Memory B cell (primary cell): ENCODE data around the gene PNPLA3.
"Not testable (repeated sequence)": the region's sequence is repeated elsewhere in the genome, so short reads cannot be mapped to it uniquely, and the experiment has no call there.

Experiments
- ATAC-seq: fragments of 150-1000 bp; cut with Tn5 transposase; 2 replicates; pipeline ENCODE4 v1.10.0; 2021; ENCODE audit warnings: low read depth, mild to moderate bottlenecking, moderate library complexity
- DNase-seq, 2 donors: peaks; one replicate each; pipeline ENCODE4 v3.0.0; 2022; ENCODE audit warnings: low spot score in 2 of 2
- H3K27ac Mint-ChIP-seq: one replicate; pipeline ENCODE4 v1.8.0; 2022; ENCODE audit warnings: mild to moderate bottlenecking, moderate library complexity, mixed read lengths
- H3K27me3 Mint-ChIP-seq: one replicate; pipeline ENCODE4 v1.8.0; 2022; ENCODE audit warnings: mixed read lengths
- H3K36me3 Mint-ChIP-seq: one replicate; pipeline ENCODE4 v1.8.0; 2022; ENCODE audit warnings: mild to moderate bottlenecking, mixed read lengths
- H3K4me1 Mint-ChIP-seq: one replicate; pipeline ENCODE4 v1.8.0; 2022; ENCODE audit warnings: mixed read lengths
- H3K4me3 Mint-ChIP-seq: one replicate; pipeline ENCODE4 v1.8.0; 2022; ENCODE audit warnings: mild to moderate bottlenecking, moderate library complexity, mixed read lengths
- H3K9me3 Mint-ChIP-seq: one replicate; pipeline ENCODE4 v1.8.0; 2022; ENCODE audit warnings: mixed read lengths

The PNPLA3 gene

GRCh38 chr22:43900206-43900605, 23.4 kb upstream of the PNPLA3 start:
- Mint-ChIP-seq H3K36me3 (no peaks in the 10 kb centered on the region), H3K27me3 (peaks cover 19% of the 10 kb centered on the region), H3K9me3 (no peaks in the 10 kb centered on the region), H3K4me3 (no peak overlapping the region), H3K27ac (no peak overlapping the region), H3K4me1 (no peaks in the 10 kb centered on the region)
- DNase-seq (no peak), ATAC-seq (no peak)

- H3K27me3 Mint-ChIP-seq, result peaks cover 17% of the 10 kb centered on the region
- no peak overlapping the region for H3K27ac Mint-ChIP-seq
- no peaks in the 10 kb centered on the region for H3K36me3 Mint-ChIP-seq
- DNase-seq (no peak), ATAC-seq (no peak)
- H3K9me3 Mint-ChIP-seq, result no peaks in the 10 kb centered on the region
- H3K4me1 Mint-ChIP-seq, result no peaks in the 10 kb centered on the region
- H3K4me3 Mint-ChIP-seq, result no peak overlapping the region
Measured at GRCh38 chr22:43901976-43902643, 21.5 kb upstream of the PNPLA3 start.

GRCh38 chr22:43903033-43903432, 20.6 kb upstream of the PNPLA3 start:
- not testable (repeated sequence) for H3K27ac Mint-ChIP-seq, H3K9me3 Mint-ChIP-seq, H3K36me3 Mint-ChIP-seq, DNase-seq, H3K4me3 Mint-ChIP-seq, ATAC-seq, H3K4me1 Mint-ChIP-seq
- peaks cover 17% of the 10 kb centered on the region for H3K27me3 Mint-ChIP-seq

GRCh38 chr22:43904412-43904811, 19.2 kb upstream of the PNPLA3 start:
- H3K4me1 Mint-ChIP-seq, H3K9me3 Mint-ChIP-seq, H3K36me3 Mint-ChIP-seq, H3K27ac Mint-ChIP-seq, ATAC-seq, H3K4me3 Mint-ChIP-seq: not testable (repeated sequence)
- peaks cover 13% of the 10 kb centered on the region for H3K27me3 Mint-ChIP-seq
- DNase-seq, result peak; percentile 31 to 33

- ATAC-seq, result no peak
- Mint-ChIP-seq H3K27me3 (peaks cover 18% of the 10 kb centered on the region), H3K9me3 (no peaks in the 10 kb centered on the region), H3K36me3 (no peaks in the 10 kb centered on the region), H3K4me1 (no peaks in the 10 kb centered on the region), H3K4me3 (no peak overlapping the region), H3K27ac (no peak overlapping the region)
- no peak for DNase-seq
Measured at GRCh38 chr22:43905681-43906080, 17.9 kb upstream of the PNPLA3 start.

GRCh38 chr22:43909708-43910107, 13.9 kb upstream of the PNPLA3 start:
- Mint-ChIP-seq H3K9me3 (peaks cover 5% of the 10 kb centered on the region), H3K27me3 (peaks cover 19% of the 10 kb centered on the region), H3K4me1 (peaks cover 4% of the 10 kb centered on the region), H3K4me3 (no peak overlapping the region), H3K36me3 (no peaks in the 10 kb centered on the region), H3K27ac (no peak overlapping the region)
- no peak for DNase-seq
- ATAC-seq, result no peak

- ATAC-seq, result no peak
- H3K4me3 Mint-ChIP-seq, result no peak overlapping the region
- H3K36me3 Mint-ChIP-seq, result no peaks in the 10 kb centered on the region
- H3K27me3 Mint-ChIP-seq, result peaks cover 19% of the 10 kb centered on the region
- peaks cover 4% of the 10 kb centered on the region for H3K4me1 Mint-ChIP-seq
- no peak for DNase-seq
- H3K9me3 Mint-ChIP-seq, result peaks cover 5% of the 10 kb centered on the region
- no peak overlapping the region for H3K27ac Mint-ChIP-seq
Measured at GRCh38 chr22:43910178-43910695, 13.4 kb upstream of the PNPLA3 start.

- no peak overlapping the region for H3K27ac Mint-ChIP-seq
- ATAC-seq, result no peak
- peaks cover 5% of the 10 kb centered on the region for H3K9me3 Mint-ChIP-seq
Measured at GRCh38 chr22:43911351-43911750, 12.3 kb upstream of the PNPLA3 start.

GRCh38 chr22:43917521-43917920, 6.1 kb upstream of the PNPLA3 start:
- no peak overlapping the region for H3K4me3 Mint-ChIP-seq
- peaks cover 5% of the 10 kb centered on the region for H3K9me3 Mint-ChIP-seq
- peaks cover 28% of the 10 kb centered on the region for H3K27me3 Mint-ChIP-seq
- no peak overlapping the region for H3K27ac Mint-ChIP-seq
- no peaks in the 10 kb centered on the region for H3K36me3 Mint-ChIP-seq
- H3K4me1 Mint-ChIP-seq, result peaks cover 4% of the 10 kb centered on the region
- DNase-seq (no peak), ATAC-seq (no peak)

More at GRCh38 chr22:43911351-43911750, 12.3 kb upstream of the PNPLA3 start:
- Mint-ChIP-seq H3K36me3 (no peaks in the 10 kb centered on the region), H3K4me1 (peaks cover 4% of the 10 kb centered on the region), H3K27me3 (peaks cover 17% of the 10 kb centered on the region), H3K4me3 (no peak overlapping the region)
- no peak for DNase-seq

GRCh38 chr22:43919106-43919973, 4.3 kb upstream of the PNPLA3 start:
- Mint-ChIP-seq H3K36me3 (peaks cover 1% of the 10 kb centered on the region), H3K9me3 (no peaks in the 10 kb centered on the region)

GRCh38 chr22:43921370-43921769, 2.2 kb upstream of the PNPLA3 start:
- Mint-ChIP-seq H3K4me1 (peaks cover 4% of the 10 kb centered on the region), H3K9me3 (no peaks in the 10 kb centered on the region), H3K4me3 (no peak overlapping the region), H3K36me3 (peaks cover 1% of the 10 kb centered on the region), H3K27me3 (peaks cover 33% of the 10 kb centered on the region), H3K27ac (no peak overlapping the region)
- DNase-seq, result no peak
- ATAC-seq, result no peak

More at GRCh38 chr22:43919106-43919973, 4.3 kb upstream of the PNPLA3 start:
- H3K4me3 Mint-ChIP-seq, result no peak overlapping the region
- ATAC-seq (no peak), DNase-seq (no peak)
- H3K27ac Mint-ChIP-seq, result no peak overlapping the region
- H3K27me3 Mint-ChIP-seq, result peaks cover 28% of the 10 kb centered on the region
- H3K4me1 Mint-ChIP-seq, result peaks cover 4% of the 10 kb centered on the region

- Mint-ChIP-seq H3K27ac (no peak overlapping the region), H3K4me3 (no peak overlapping the region), H3K4me1 (peaks cover 4% of the 10 kb centered on the region), H3K9me3 (no peaks in the 10 kb centered on the region), H3K27me3 (peaks cover 30% of the 10 kb centered on the region), H3K36me3 (peaks cover 1% of the 10 kb centered on the region)
- DNase-seq (no peak), ATAC-seq (no peak)
Measured at GRCh38 chr22:43922123-43922522, 1.5 kb upstream of the PNPLA3 start.

- H3K36me3 Mint-ChIP-seq, result peaks cover 1% of the 10 kb centered on the region
- H3K9me3 Mint-ChIP-seq, result no peaks in the 10 kb centered on the region
- peaks cover 23% of the 10 kb centered on the region for H3K27me3 Mint-ChIP-seq
- no peak for DNase-seq
- peak; percentile 72 for ATAC-seq
- H3K27ac Mint-ChIP-seq, result no peak overlapping the region
- H3K4me1 Mint-ChIP-seq, result peaks cover 4% of the 10 kb centered on the region
- H3K4me3 Mint-ChIP-seq, result peak overlapping the region; percentile 82
Measured at GRCh38 chr22:43923191-43923590, 414 bp upstream of the PNPLA3 start.

- Mint-ChIP-seq H3K27ac (no peak overlapping the region), H3K27me3 (peaks cover 18% of the 10 kb centered on the region), H3K4me3 (peak overlapping the region; percentile 72), H3K4me1 (peaks cover 4% of the 10 kb centered on the region), H3K9me3 (no peaks in the 10 kb centered on the region), H3K36me3 (peaks cover 1% of the 10 kb centered on the region)
- DNase-seq (no peak), ATAC-seq (no peak)
Measured at GRCh38 chr22:43924877-43925276, 1.3 kb downstream of the PNPLA3 start.
